ENCODE results near the gene EPAS1. TPM values are rescaled to one million over a fixed set of nuclear protein-coding genes. Genes with fewer than 3 reads are reported as not detected.

Gene EPAS1
- total and polyA plus RNA-seq, 4 donors = 26.2 to 193 (median 61.1) TPM

DNA sequence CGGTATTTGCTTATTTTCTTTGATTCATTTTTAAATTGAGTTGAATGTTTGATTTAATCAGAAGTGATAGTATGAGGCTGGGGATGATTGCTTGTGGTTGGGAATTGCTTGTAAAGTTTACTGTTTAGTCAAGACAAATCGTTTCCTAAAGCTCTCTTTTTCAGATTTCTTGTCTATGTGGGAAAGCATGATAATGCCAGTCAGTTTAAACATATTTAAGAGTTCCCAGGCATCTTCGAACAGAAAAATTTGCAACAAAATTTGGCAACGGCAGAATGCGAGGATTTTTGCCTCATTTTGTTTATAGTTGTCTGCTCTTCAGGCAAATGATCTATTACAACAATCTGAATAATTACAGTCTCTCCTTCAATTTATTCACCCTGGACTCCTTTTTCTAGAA lies 22.5 kb downstream of the EPAS1 start:
- 26% methylated on average over 5 of the region's 5 CpGs for WGBS
- Histone ChIP-seq H3K27ac (ENCODE audit: low read depth in 1 of 2, low read length in 2 of 2) (peak overlapping the region; percentile 88 to 92), H3K9me3 (ENCODE audit: control insufficient read depth in 4 of 4, low read length in 3 of 4) (no peaks in the 10 kb centered on the region), H3K9ac (ENCODE audit: low read depth in 1 of 2, low read length in 2 of 2) (peak overlapping the region; percentile 52 to 78), H3K27me3 (ENCODE audit: control insufficient read depth in 4 of 4, insufficient read depth in 4 of 4, low read length in 3 of 4) (no peaks in the 10 kb centered on the region), H3K4me3 (ENCODE audit: low read depth in 1 of 3, low read length in 3 of 3) (peak overlapping the region in 1 of 3 donors; percentile 29), H3K4me1 (ENCODE audit: control insufficient read depth in 4 of 4, insufficient read depth in 4 of 4, low read length in 3 of 4) (peaks cover 15 to 94% (median 54%) of the 10 kb centered on the region in 4 donors), H3K36me3 (ENCODE audit: control insufficient read depth in 4 of 4, insufficient read depth in 3 of 4, low read depth in 1 of 4, low read length in 3 of 4) (peaks cover 0 to 3% (median 0%) of the 10 kb centered on the region in 4 donors)
- no peak for TF ChIP-seq NR2F2 (IDR thresholded peaks at IDR 0.05)
- DNase-seq (ENCODE audit: low spot score) = no peak

- Histone ChIP-seq H3K27ac (ENCODE audit: low read depth in 1 of 2, low read length in 2 of 2) (peak overlapping the region; percentile 88 to 92), H3K4me1 (ENCODE audit: control insufficient read depth in 4 of 4, insufficient read depth in 4 of 4, low read length in 3 of 4) (peaks cover 11 to 94% (median 55%) of the 10 kb centered on the region in 4 donors), H3K4me3 (ENCODE audit: low read depth in 1 of 3, low read length in 3 of 3) (peak overlapping the region in 1 of 3 donors; percentile 29), H3K27me3 (ENCODE audit: control insufficient read depth in 4 of 4, insufficient read depth in 4 of 4, low read length in 3 of 4) (no peaks in the 10 kb centered on the region), H3K36me3 (ENCODE audit: control insufficient read depth in 4 of 4, insufficient read depth in 3 of 4, low read depth in 1 of 4, low read length in 3 of 4) (peaks cover 0 to 3% (median 0%) of the 10 kb centered on the region in 4 donors), H3K9me3 (ENCODE audit: control insufficient read depth in 4 of 4, low read length in 3 of 4) (no peaks in the 10 kb centered on the region), H3K9ac (ENCODE audit: low read depth in 1 of 2, low read length in 2 of 2) (peak overlapping the region; percentile 52 to 81)
- TF ChIP-seq ZBTB33 (IDR thresholded peaks at IDR 0.05) = peak; percentile 67
- TF ChIP-seq, protein P1, sequence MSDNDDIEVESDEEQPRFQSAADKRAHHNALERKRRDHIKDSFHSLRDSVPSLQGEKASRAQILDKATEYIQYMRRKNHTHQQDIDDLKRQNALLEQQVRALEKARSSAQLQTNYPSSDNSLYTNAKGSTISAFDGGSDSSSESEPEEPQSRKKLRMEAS (IDR thresholded peaks at IDR 0.05) = peak; percentile 84
- peak; percentile 62 for TF ChIP-seq REST (IDR thresholded peaks at IDR 0.05)
- no peak for TF ChIP-seq FOXA1 (IDR thresholded peaks at IDR 0.05)
- peak; percentile 80 to 81 for TF ChIP-seq HNF4A (conservative IDR thresholded peaks at IDR 0.05)
- TF ChIP-seq JUND (IDR thresholded peaks at IDR 0.05) = peak; percentile 53 to 71
- TF ChIP-seq NR2F2 (IDR thresholded peaks at IDR 0.05) = no peak
- TF ChIP-seq HNF4G (IDR thresholded peaks at IDR 0.05) = no peak
- peak in 1 of 2 donors; percentile 72 for TF ChIP-seq EGR1 (IDR thresholded peaks at IDR 0.05; ENCODE audit: low read depth in 2 of 2)
- no peak for TF ChIP-seq CTCF (IDR thresholded peaks at IDR 0.05; ENCODE audit: low read depth, low read length, missing input control)
- no peak for TF ChIP-seq TAF1 (conservative IDR thresholded peaks at IDR 0.05)
- TF ChIP-seq YY1 (IDR thresholded peaks at IDR 0.05) = peak; percentile 91
- TF ChIP-seq RXRA (IDR thresholded peaks at IDR 0.05) = peak; percentile 72 to 86
- peak in 1 of 2 donors; percentile 22 for TF ChIP-seq GABPA (IDR thresholded peaks at IDR 0.05 in 1 of 2, conservative IDR thresholded peaks at IDR 0.05 in 1 of 2)
- peak; percentile 79 for TF ChIP-seq FOXA2 (IDR thresholded peaks at IDR 0.05)
- TF ChIP-seq RAD21 (IDR thresholded peaks at IDR 0.05) = peak; percentile 42 to 56
- TF ChIP-seq SP1 (IDR thresholded peaks at IDR 0.05) = peak; percentile 82
- TF ChIP-seq, protein P2, sequence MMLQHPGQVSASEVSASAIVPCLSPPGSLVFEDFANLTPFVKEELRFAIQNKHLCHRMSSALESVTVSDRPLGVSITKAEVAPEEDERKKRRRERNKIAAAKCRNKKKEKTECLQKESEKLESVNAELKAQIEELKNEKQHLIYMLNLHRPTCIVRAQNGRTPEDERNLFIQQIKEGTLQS (IDR thresholded peaks at IDR 0.05) = peak; percentile 48
- no peak for DNase-seq (ENCODE audit: low spot score)
- 26% methylated on average over 8 of the region's 8 CpGs for WGBS
Measured at GRCh38 chr2:46320141-46320567, 22.9 kb downstream of the EPAS1 start.

All from liver (tissue), 9 donors.